ENCODE data around the gene HOXD1.

The HOXD1 gene

GRCh38 chr2:176160251-176160985, 28.1 kb upstream of the HOXD1 start:
- Histone ChIP-seq H3K36me3 (replicated peaks in 1 of 2; ENCODE audit: control insufficient read depth in 2 of 2, insufficient read depth in 2 of 2, low read length in 2 of 2) (no peaks in the 10 kb centered on the region), H3K4me3 (ENCODE audit: low read length in 2 of 2) (no peak overlapping the region), H3K23ac (ENCODE audit: low read depth, low read length, poor library complexity) (no peak overlapping the region), H2BK12ac (ENCODE audit: low read length) (no peak overlapping the region), H4K91ac (ENCODE audit: low read depth, low read length, poor library complexity) (no peak overlapping the region), H3K27me3 (ENCODE audit: control insufficient read depth in 3 of 3, insufficient read depth in 3 of 3, low read depth in 1 of 3, low read length in 3 of 3) (peaks cover 80 to 100% (median 99%) of the 10 kb centered on the region in 3 experiments), H3K27ac (replicated peaks; ENCODE audit: low read length) (no peak overlapping the region), H3K18ac (ENCODE audit: low read length) (no peak overlapping the region), H3K4ac (ENCODE audit: low read length) (no peak overlapping the region), H3K4me1 (ENCODE audit: control insufficient read depth in 2 of 2, insufficient read depth in 1 of 2, low read depth in 1 of 2, low read length in 2 of 2) (peaks cover 0 to 16% of the 10 kb centered on the region in 2 donors), H3K9ac (ENCODE audit: low read depth, low read length, poor library complexity) (no peak overlapping the region), H3K4me2 (ENCODE audit: insufficient read depth, low read length, poor library complexity, severe bottlenecking) (no peak overlapping the region), H2AFZ (ENCODE audit: low read length) (peak overlapping the region; percentile 82), H3K79me1 (ENCODE audit: low read depth, low read length) (no peaks in the 10 kb centered on the region), H2BK120ac (ENCODE audit: low read depth, low read length) (no peak overlapping the region), H2BK15ac (ENCODE audit: low read length) (no peak overlapping the region), H2BK5ac (ENCODE audit: low read length) (no peak overlapping the region), H3K9me3 (replicated peaks in 1 of 2; ENCODE audit: control insufficient read depth in 2 of 2, insufficient read depth in 1 of 2, low read depth in 1 of 2, low read length in 2 of 2) (peaks cover 13 to 16% of the 10 kb centered on the region in 2 donors), H4K8ac (ENCODE audit: low read depth, low read length) (no peak overlapping the region), H2AK5ac (ENCODE audit: low read depth, low read length) (no peak overlapping the region), H3K14ac (ENCODE audit: low read length) (no peak overlapping the region)
- WGBS, 2 donors (ENCODE audit: extremely low coverage in 2 of 2, insufficient read length in 2 of 2, insufficient replicate concordance in 1 of 2) = no CpG with 5 or more reads among the region's 50 CpGs
- DNase-seq (ENCODE audit: low spot score) = no peak

GRCh38 chr2:176160986-176161824, 27.3 kb upstream of the HOXD1 start:
- peaks cover 0 to 16% of the 10 kb centered on the region in 2 donors for H3K4me1 ChIP-seq (ENCODE audit: control insufficient read depth in 2 of 2, insufficient read depth in 1 of 2, low read depth in 1 of 2, low read length in 2 of 2)
- H3K9me3 ChIP-seq (replicated peaks in 1 of 2; ENCODE audit: control insufficient read depth in 2 of 2, insufficient read depth in 1 of 2, low read depth in 1 of 2, low read length in 2 of 2) = peaks cover 13 to 18% of the 10 kb centered on the region in 2 donors
- H2AFZ ChIP-seq (ENCODE audit: low read length) = no peak overlapping the region
- H3K27ac ChIP-seq (replicated peaks; ENCODE audit: low read length) = no peak overlapping the region
- no peak overlapping the region for H2BK120ac ChIP-seq (ENCODE audit: low read depth, low read length)
- H2AK5ac ChIP-seq (ENCODE audit: low read depth, low read length) = no peak overlapping the region
- no peak overlapping the region for H3K4me3 ChIP-seq (ENCODE audit: low read length in 2 of 2)
- H3K79me1 ChIP-seq (ENCODE audit: low read depth, low read length) = no peaks in the 10 kb centered on the region
- no peaks in the 10 kb centered on the region for H3K36me3 ChIP-seq (replicated peaks in 1 of 2; ENCODE audit: control insufficient read depth in 2 of 2, insufficient read depth in 2 of 2, low read length in 2 of 2)
- no peak overlapping the region for H2BK15ac ChIP-seq (ENCODE audit: low read length)
- H3K4me2 ChIP-seq (ENCODE audit: insufficient read depth, low read length, poor library complexity, severe bottlenecking) = no peak overlapping the region
- H4K91ac ChIP-seq (ENCODE audit: low read depth, low read length, poor library complexity) = no peak overlapping the region
- no CpG with 5 or more reads among the region's 22 CpGs for WGBS, 2 donors (ENCODE audit: extremely low coverage in 2 of 2, insufficient read length in 2 of 2, insufficient replicate concordance in 1 of 2)
- H2BK12ac ChIP-seq (ENCODE audit: low read length) = no peak overlapping the region
- H3K4ac ChIP-seq (ENCODE audit: low read length) = no peak overlapping the region
- H4K8ac ChIP-seq (ENCODE audit: low read depth, low read length) = no peak overlapping the region
- H2BK5ac ChIP-seq (ENCODE audit: low read length) = no peak overlapping the region
- no peak overlapping the region for H3K18ac ChIP-seq (ENCODE audit: low read length)
- H3K14ac ChIP-seq (ENCODE audit: low read length) = no peak overlapping the region
- H3K27me3 ChIP-seq (ENCODE audit: control insufficient read depth in 3 of 3, insufficient read depth in 3 of 3, low read depth in 1 of 3, low read length in 3 of 3) = peaks cover 80 to 100% (median 100%) of the 10 kb centered on the region in 3 experiments
- no peak for DNase-seq (ENCODE audit: low spot score)
- no peak overlapping the region for H3K9ac ChIP-seq (ENCODE audit: low read depth, low read length, poor library complexity)
- no peak overlapping the region for H3K23ac ChIP-seq (ENCODE audit: low read depth, low read length, poor library complexity)

- no peak overlapping the region for H2AK5ac ChIP-seq (ENCODE audit: low read depth, low read length)
- DNase-seq (ENCODE audit: low spot score) = no peak
- no peak overlapping the region for H3K18ac ChIP-seq (ENCODE audit: low read length)
- H2BK5ac ChIP-seq (ENCODE audit: low read length) = no peak overlapping the region
- WGBS, 2 donors (ENCODE audit: extremely low coverage in 2 of 2, insufficient read length in 2 of 2, insufficient replicate concordance in 1 of 2) = no CpG with 5 or more reads among the region's 22 CpGs
- H2BK12ac ChIP-seq (ENCODE audit: low read length) = no peak overlapping the region
- no peak overlapping the region for H3K4ac ChIP-seq (ENCODE audit: low read length)
- no peak overlapping the region for H3K14ac ChIP-seq (ENCODE audit: low read length)
- H2BK120ac ChIP-seq (ENCODE audit: low read depth, low read length) = no peak overlapping the region
- H3K23ac ChIP-seq (ENCODE audit: low read depth, low read length, poor library complexity) = peak overlapping the region; percentile 52
- no peaks in the 10 kb centered on the region for H3K79me1 ChIP-seq (ENCODE audit: low read depth, low read length)
- no peak overlapping the region for H2BK15ac ChIP-seq (ENCODE audit: low read length)
- H3K27me3 ChIP-seq (ENCODE audit: control insufficient read depth in 3 of 3, insufficient read depth in 3 of 3, low read depth in 1 of 3, low read length in 3 of 3) = peaks cover 72 to 100% (median 98%) of the 10 kb centered on the region in 3 experiments
- peaks cover 0 to 16% of the 10 kb centered on the region in 2 donors for H3K4me1 ChIP-seq (ENCODE audit: control insufficient read depth in 2 of 2, insufficient read depth in 1 of 2, low read depth in 1 of 2, low read length in 2 of 2)
- H3K4me2 ChIP-seq (ENCODE audit: insufficient read depth, low read length, poor library complexity, severe bottlenecking) = no peak overlapping the region
- no peak overlapping the region for H4K91ac ChIP-seq (ENCODE audit: low read depth, low read length, poor library complexity)
- H2AFZ ChIP-seq (ENCODE audit: low read length) = no peak overlapping the region
- no peaks in the 10 kb centered on the region for H3K36me3 ChIP-seq (replicated peaks in 1 of 2; ENCODE audit: control insufficient read depth in 2 of 2, insufficient read depth in 2 of 2, low read length in 2 of 2)
- no peak overlapping the region for H3K27ac ChIP-seq (replicated peaks; ENCODE audit: low read length)
- H3K9me3 ChIP-seq (replicated peaks in 1 of 2; ENCODE audit: control insufficient read depth in 2 of 2, insufficient read depth in 1 of 2, low read depth in 1 of 2, low read length in 2 of 2) = peaks cover 13 to 16% of the 10 kb centered on the region in 2 donors
- H3K4me3 ChIP-seq (ENCODE audit: low read length in 2 of 2) = no peak overlapping the region
- no peak overlapping the region for H3K9ac ChIP-seq (ENCODE audit: low read depth, low read length, poor library complexity)
- H4K8ac ChIP-seq (ENCODE audit: low read depth, low read length) = no peak overlapping the region
Measured at GRCh38 chr2:176161825-176162626, 26.4 kb upstream of the HOXD1 start.
